Naive thymus-derived CD4-positive, alpha-beta T cell (primary cell): Measurements from ENCODE around the gene PIP4K2A. TPM values are rescaled to one million over a fixed set of nuclear protein-coding genes. Genes with fewer than 3 reads are reported as not detected.
"Not testable (repeated sequence)": the region's sequence is repeated elsewhere in the genome, so short reads cannot be mapped to it uniquely, and the experiment has no call there.

Experiments used
- ATAC-seq: fragments of 150-1000 bp; cut with Tn5 transposase; 2 replicates; pipeline ENCODE4 v1.10.0; 2021; ENCODE audit warnings: mild to moderate bottlenecking, moderate library complexity
- CTCF ChIA-PET: fragments of 350-600 bp; sonication (Branson Sonifier 250); formaldehyde crosslinking; loops from one replicate; lab custom pipeline; 2021; ENCODE audit warnings: antibody characterized with exemption; lab: Charles Lee
- POLR2A ChIA-PET: fragments of 350-600 bp; sonication (Branson Sonifier 250); formaldehyde crosslinking; loops from one replicate; lab custom pipeline; 2021; ENCODE audit warnings: antibody characterized with exemption, inconsistent platforms; lab: Charles Lee
- DNase-seq, 9 donors: peaks; one replicate each; pipeline versions ENCODE4 v3.0.0 to v3.0.0-alpha.2; 2020 to 2022; ENCODE audit warnings: mixed read lengths in 1 of 9
- H3K27ac ChIP-seq: one replicate; pipeline ENCODE4 v1.7.0; 2013; ENCODE audit warnings: mild to moderate bottlenecking, low read depth, low read length, moderate library complexity
- H3K27me3 ChIP-seq, 2 donors: one replicate each; pipeline ENCODE4 v1.7.0; 2013; ENCODE audit warnings: low read length in 2 of 2, mild to moderate bottlenecking in 2 of 2, moderate library complexity in 2 of 2; ENCODE audit not compliant: control insufficient read depth in 2 of 2, insufficient read depth in 2 of 2
- H3K36me3 ChIP-seq, 3 experiments: 1 replicate in 2 of 3; 2 replicates in 1 of 3; pipeline ENCODE4 v1.7.0; 2013; ENCODE audit warnings: low read length in 3 of 3, mild to moderate bottlenecking in 3 of 3, moderate library complexity in 1 of 3; ENCODE audit not compliant: insufficient read depth in 3 of 3, control insufficient read depth in 2 of 3
- H3K4me1 ChIP-seq, 2 donors: one replicate each; pipeline ENCODE4 v1.7.0; 2013; ENCODE audit warnings: low read length in 2 of 2, mild to moderate bottlenecking in 2 of 2, moderate library complexity in 1 of 2; ENCODE audit not compliant: control insufficient read depth in 2 of 2, insufficient read depth in 2 of 2
- H3K4me3 ChIP-seq: 2 replicates; pipeline ENCODE4 v1.7.0; 2013; ENCODE audit warnings: mild to moderate bottlenecking, low read length
- H3K9me3 ChIP-seq, 3 experiments: 1 replicate in 2 of 3; 2 replicates in 1 of 3; pipeline ENCODE4 v1.7.0; 2013; ENCODE audit warnings: low read length in 3 of 3; ENCODE audit not compliant: control insufficient read depth in 2 of 3
- H3K27ac Mint-ChIP-seq, 9 donors: one replicate each; pipeline ENCODE4 v1.8.0; 2020 to 2022; ENCODE audit warnings: mixed read lengths in 9 of 9, mild to moderate bottlenecking in 8 of 9, moderate library complexity in 5 of 9, inconsistent platforms in 2 of 9
- H3K27me3 Mint-ChIP-seq, 5 donors: one replicate each; pipeline ENCODE4 v1.8.0; 2021 to 2022; ENCODE audit warnings: mixed read lengths in 5 of 5, mild to moderate bottlenecking in 1 of 5
- H3K36me3 Mint-ChIP-seq, 5 donors: one replicate each; pipeline ENCODE4 v1.8.0; 2020 to 2022; ENCODE audit warnings: mixed read lengths in 5 of 5, mild to moderate bottlenecking in 3 of 5, inconsistent platforms in 1 of 5
- H3K4me1 Mint-ChIP-seq, 7 donors: one replicate each; pipeline ENCODE4 v1.8.0; 2020 to 2022; ENCODE audit warnings: mixed read lengths in 7 of 7, mild to moderate bottlenecking in 3 of 7, inconsistent platforms in 1 of 7
- H3K4me3 Mint-ChIP-seq, 10 donors: one replicate each; pipeline ENCODE4 v1.8.0; 2020 to 2022; ENCODE audit warnings: mild to moderate bottlenecking in 10 of 10, mixed read lengths in 10 of 10, moderate library complexity in 6 of 10, inconsistent platforms in 2 of 10
- H3K9me3 Mint-ChIP-seq, 11 donors: one replicate each; pipeline ENCODE4 v1.8.0; 2020 to 2022; ENCODE audit warnings: mixed read lengths in 11 of 11, mild to moderate bottlenecking in 4 of 11, inconsistent platforms in 1 of 11, moderate library complexity in 1 of 11
- intact Hi-C, 2 donors: fragments of 100-400 bp; cut with micrococcal nuclease; formaldehyde crosslinking; loops; one replicate each; pipeline ENCODE4 v1.15.1; 2023
- polyA plus RNA-seq, 2 donors: library from polyadenylated mRNA; unstranded; fragments of 300-500 nt; fragmentation: Illumina TruSeq; gene quantifications; one replicate each; pipeline ENCODE4 v1.2.3, GENCODE V29; 2021
- total RNA-seq, 6 experiments: library from RNA in 5 of 6; stranded (reverse) in 5 of 6; gene quantifications; 1 replicate in 5 of 6; 2 replicates in 1 of 6; pipeline ENCODE4 v1.2.3 and lab custom pipeline; 2021 to 2026

Gene PIP4K2A
- total and polyA plus RNA-seq, 7 experiments from 2014 or later = 40.9 to 152 (median 134) TPM

- peaks cover 0 to 6% (median 0%) of the 10 kb centered on the region in 5 donors for H3K27me3 Mint-ChIP-seq
- H3K4me3 Mint-ChIP-seq = no peak overlapping the region
- H3K27ac Mint-ChIP-seq = no peak overlapping the region
- CTCF ChIA-PET = no interaction called here
- peaks cover 0 to 60% (median 14%) of the 10 kb centered on the region in 11 donors for H3K9me3 Mint-ChIP-seq
- Histone ChIP-seq H3K9me3 (peaks cover 0 to 8% (median 0%) of the 10 kb centered on the region in 3 experiments), H3K36me3 (peaks cover 0 to 11% (median 0%) of the 10 kb centered on the region in 3 experiments), H3K4me1 (no peaks in the 10 kb centered on the region), H3K27ac (no peak overlapping the region), H3K4me3 (no peak overlapping the region), H3K27me3 (no peaks in the 10 kb centered on the region)
- ATAC-seq = no peak
- H3K4me1 Mint-ChIP-seq = no peaks in the 10 kb centered on the region
- DNase-seq = no peak
- POLR2A ChIA-PET = no interaction called here
- intact Hi-C loops = no loop called here
- H3K36me3 Mint-ChIP-seq = peaks cover 5 to 48% (median 29%) of the 10 kb centered on the region in 5 donors
These were observed 182.9 kb downstream of the PIP4K2A start for GRCh38 chr10:22531441-22531840.

GRCh38 chr10:22531008-22531407 lies 183.4 kb downstream of the PIP4K2A start:
- Mint-ChIP-seq H3K4me1 (no peaks in the 10 kb centered on the region), H3K4me3 (no peak overlapping the region), H3K27ac (no peak overlapping the region), H3K9me3 (peaks cover 0 to 64% (median 15%) of the 10 kb centered on the region in 11 donors), H3K27me3 (peaks cover 0 to 6% (median 0%) of the 10 kb centered on the region in 5 donors), H3K36me3 (peaks cover 5 to 44% (median 24%) of the 10 kb centered on the region in 5 donors)
- ATAC-seq (no peak), DNase-seq (no peak)
- no peaks in the 10 kb centered on the region for H3K27me3 ChIP-seq
- no peaks in the 10 kb centered on the region for H3K4me1 ChIP-seq
- ChIA-PET CTCF (no interaction called here), POLR2A (no interaction called here)
- H3K27ac ChIP-seq = no peak overlapping the region
- H3K4me3 ChIP-seq = no peak overlapping the region
- intact Hi-C loops = no loop called here
- peaks cover 0 to 8% (median 0%) of the 10 kb centered on the region in 3 experiments for H3K9me3 ChIP-seq
- peaks cover 0 to 6% (median 0%) of the 10 kb centered on the region in 3 experiments for H3K36me3 ChIP-seq

GRCh38 chr10:22527520-22527919 lies 186.9 kb downstream of the PIP4K2A start:
- H3K4me3 Mint-ChIP-seq = no peak overlapping the region
- peaks cover 0 to 16% (median 4%) of the 10 kb centered on the region in 5 donors for H3K27me3 Mint-ChIP-seq
- peaks cover 0 to 11% (median 0%) of the 10 kb centered on the region in 3 experiments for H3K9me3 ChIP-seq
- H3K4me3 ChIP-seq = no peak overlapping the region
- DNase-seq (no peak), ATAC-seq (no peak)
- no peak overlapping the region for H3K27ac ChIP-seq
- H3K27me3 ChIP-seq = no peaks in the 10 kb centered on the region
- POLR2A ChIA-PET = no interaction called here
- no peak overlapping the region for H3K27ac Mint-ChIP-seq
- H3K36me3 Mint-ChIP-seq = peaks cover 0 to 23% (median 8%) of the 10 kb centered on the region in 5 donors
- H3K4me1 ChIP-seq = no peaks in the 10 kb centered on the region
- H3K36me3 ChIP-seq = no peaks in the 10 kb centered on the region
- H3K4me1 Mint-ChIP-seq = no peaks in the 10 kb centered on the region
- intact Hi-C loops = no loop called here
- H3K9me3 Mint-ChIP-seq = peaks cover 10 to 96% (median 41%) of the 10 kb centered on the region in 11 donors
- CTCF ChIA-PET = no interaction called here

GRCh38 chr10:22524333-22524732 lies 190.0 kb downstream of the PIP4K2A start:
- H3K36me3 ChIP-seq, CTCF ChIA-PET, H3K4me3 ChIP-seq, intact Hi-C loops, H3K4me3 Mint-ChIP-seq, H3K4me1 Mint-ChIP-seq, H3K27ac Mint-ChIP-seq, DNase-seq, H3K27ac ChIP-seq, H3K4me1 ChIP-seq, H3K27me3 ChIP-seq, ATAC-seq: not testable (repeated sequence)
- peaks cover 0 to 12% (median 9%) of the 10 kb centered on the region in 5 donors for H3K36me3 Mint-ChIP-seq
- H3K9me3 ChIP-seq = peaks cover 0 to 11% (median 0%) of the 10 kb centered on the region in 3 experiments
- H3K27me3 Mint-ChIP-seq = peaks cover 0 to 28% (median 3%) of the 10 kb centered on the region in 5 donors
- POLR2A ChIA-PET = interaction anchor here (0.7 kb wide), 1 partner anchor 9 kb away, joined by 3 read pairs; no protein-coding TSS in a partner anchor
- peaks cover 14 to 95% (median 44%) of the 10 kb centered on the region in 11 donors for H3K9me3 Mint-ChIP-seq

GRCh38 chr10:22520645-22521044 lies 193.7 kb downstream of the PIP4K2A start:
- intact Hi-C loops, H3K4me3 Mint-ChIP-seq, H3K4me1 ChIP-seq, ATAC-seq, CTCF ChIA-PET, H3K27ac ChIP-seq, H3K36me3 ChIP-seq, H3K9me3 ChIP-seq, H3K27me3 ChIP-seq, POLR2A ChIA-PET, H3K27ac Mint-ChIP-seq, DNase-seq, H3K4me1 Mint-ChIP-seq, H3K4me3 ChIP-seq, H3K36me3 Mint-ChIP-seq: not testable (repeated sequence)
- Mint-ChIP-seq H3K27me3 (peaks cover 1 to 41% (median 7%) of the 10 kb centered on the region in 5 donors), H3K9me3 (peaks cover 14 to 66% (median 36%) of the 10 kb centered on the region in 11 donors)

- Histone ChIP-seq H3K27ac (no peak overlapping the region), H3K27me3 (no peaks in the 10 kb centered on the region), H3K4me3 (no peak overlapping the region), H3K9me3 (no peaks in the 10 kb centered on the region), H3K36me3 (no peaks in the 10 kb centered on the region), H3K4me1 (no peaks in the 10 kb centered on the region)
- Mint-ChIP-seq H3K27me3 (peaks cover 11 to 32% (median 18%) of the 10 kb centered on the region in 5 donors), H3K4me3 (no peak overlapping the region), H3K27ac (no peak overlapping the region), H3K36me3 (peaks cover 0 to 10% (median 7%) of the 10 kb centered on the region in 5 donors), H3K9me3 (peaks cover under 1 to 42% (median 20%) of the 10 kb centered on the region in 11 donors), H3K4me1 (no peaks in the 10 kb centered on the region)
- intact Hi-C loops = no loop called here
- ChIA-PET POLR2A (no interaction called here), CTCF (no interaction called here)
- DNase-seq = no peak
- no peak for ATAC-seq
These were observed 196.1 kb downstream of the PIP4K2A start for GRCh38 chr10:22518167-22518724.

GRCh38 chr10:22515009-22515408 lies 199.4 kb downstream of the PIP4K2A start:
- H3K4me3 ChIP-seq = no peak overlapping the region
- CTCF ChIA-PET = no interaction called here
- POLR2A ChIA-PET = no interaction called here
- ATAC-seq = no peak
- no peak overlapping the region for H3K27ac ChIP-seq
- H3K4me1 Mint-ChIP-seq = no peaks in the 10 kb centered on the region
- H3K27ac Mint-ChIP-seq = no peak overlapping the region
- H3K27me3 Mint-ChIP-seq = peaks cover 12 to 40% (median 35%) of the 10 kb centered on the region in 5 donors
- no peaks in the 10 kb centered on the region for H3K36me3 ChIP-seq
- no peak for DNase-seq
- intact Hi-C loops = no loop called here
- peaks cover 3 to 16% (median 14%) of the 10 kb centered on the region in 5 donors for H3K36me3 Mint-ChIP-seq
- no peaks in the 10 kb centered on the region for H3K9me3 ChIP-seq
- no peak overlapping the region for H3K4me3 Mint-ChIP-seq
- peaks cover 0 to 40% (median 17%) of the 10 kb centered on the region in 11 donors for H3K9me3 Mint-ChIP-seq
- no peaks in the 10 kb centered on the region for H3K4me1 ChIP-seq
- H3K27me3 ChIP-seq = no peaks in the 10 kb centered on the region
